Parathyroid adenoma (tissue), 2 donors: Measurements from ENCODE around the gene IFITM10.

Experiments used
- H2AFZ ChIP-seq: fragments of 300-600 bp; sonication (generic); one replicate; pipeline ENCODE4 v1.7.0; 2017; ENCODE audit warnings: antibody characterized with exemption, mild to moderate bottlenecking
- H3K27ac ChIP-seq: fragments of 300-600 bp; sonication (generic); one replicate; pipeline ENCODE4 v1.7.0; 2017
- H3K27me3 ChIP-seq: fragments of 300-600 bp; sonication (generic); one replicate; pipeline ENCODE4 v1.7.0; 2017; ENCODE audit warnings: low read length; ENCODE audit not compliant: control insufficient read depth, insufficient read depth
- H3K36me3 ChIP-seq: fragments of 300-600 bp; sonication (generic); one replicate; pipeline ENCODE4 v1.7.0; 2017; ENCODE audit warnings: low read length; ENCODE audit not compliant: control insufficient read depth, insufficient read depth
- H3K4me1 ChIP-seq: fragments of 300-600 bp; sonication (generic); one replicate; pipeline ENCODE4 v1.7.0; 2017; ENCODE audit warnings: control low read depth
- H3K4me2 ChIP-seq: fragments of 300-600 bp; sonication (generic); one replicate; pipeline ENCODE4 v1.7.0; 2017; ENCODE audit warnings: low read length
- H3K4me3 ChIP-seq: fragments of 300-600 bp; sonication (generic); one replicate; pipeline ENCODE4 v1.7.0; 2017; ENCODE audit warnings: low read depth, low read length
- H3K79me2 ChIP-seq: fragments of 300-600 bp; sonication (generic); one replicate; pipeline ENCODE4 v1.7.0; 2017; ENCODE audit warnings: control low read depth
- H3K9ac ChIP-seq: fragments of 300-600 bp; sonication (generic); one replicate; pipeline ENCODE4 v1.7.0; 2017; ENCODE audit warnings: mild to moderate bottlenecking
- H3K9me3 ChIP-seq: fragments of 300-600 bp; sonication (generic); one replicate; pipeline ENCODE4 v1.7.0; 2017; ENCODE audit warnings: low read length; ENCODE audit not compliant: control insufficient read depth
- TF ChIP-seq, protein P1 (sequence below): fragments of 300-600 bp; sonication (generic); IDR thresholded peaks from one replicate; pipeline ENCODE4 v1.7.0; 2017; ENCODE audit warnings: antibody characterized with exemption, mild to moderate bottlenecking
- donor health status: primary hyperparathyroidism.

Gene IFITM10

DNA sequence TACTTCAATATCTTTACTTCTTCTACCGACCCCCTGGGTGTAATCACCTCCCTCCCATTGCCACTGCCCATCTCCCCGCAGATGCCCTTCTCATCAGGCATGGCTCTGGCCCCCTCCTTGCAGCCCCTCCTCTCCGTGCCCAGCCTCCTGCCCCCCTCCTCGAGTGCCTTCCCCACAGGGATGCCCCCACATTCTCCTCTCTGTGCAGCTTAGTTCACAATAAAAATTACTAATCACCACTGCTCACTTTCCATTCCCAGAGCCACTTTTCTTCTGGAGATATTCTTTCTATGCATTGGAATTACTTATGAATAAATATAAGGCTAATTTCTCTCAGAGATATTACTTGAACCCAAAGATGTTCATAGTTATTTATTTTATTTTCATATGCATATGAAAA lies 22.1 kb downstream of the IFITM10 start:
- TF ChIP-seq, protein P1, sequence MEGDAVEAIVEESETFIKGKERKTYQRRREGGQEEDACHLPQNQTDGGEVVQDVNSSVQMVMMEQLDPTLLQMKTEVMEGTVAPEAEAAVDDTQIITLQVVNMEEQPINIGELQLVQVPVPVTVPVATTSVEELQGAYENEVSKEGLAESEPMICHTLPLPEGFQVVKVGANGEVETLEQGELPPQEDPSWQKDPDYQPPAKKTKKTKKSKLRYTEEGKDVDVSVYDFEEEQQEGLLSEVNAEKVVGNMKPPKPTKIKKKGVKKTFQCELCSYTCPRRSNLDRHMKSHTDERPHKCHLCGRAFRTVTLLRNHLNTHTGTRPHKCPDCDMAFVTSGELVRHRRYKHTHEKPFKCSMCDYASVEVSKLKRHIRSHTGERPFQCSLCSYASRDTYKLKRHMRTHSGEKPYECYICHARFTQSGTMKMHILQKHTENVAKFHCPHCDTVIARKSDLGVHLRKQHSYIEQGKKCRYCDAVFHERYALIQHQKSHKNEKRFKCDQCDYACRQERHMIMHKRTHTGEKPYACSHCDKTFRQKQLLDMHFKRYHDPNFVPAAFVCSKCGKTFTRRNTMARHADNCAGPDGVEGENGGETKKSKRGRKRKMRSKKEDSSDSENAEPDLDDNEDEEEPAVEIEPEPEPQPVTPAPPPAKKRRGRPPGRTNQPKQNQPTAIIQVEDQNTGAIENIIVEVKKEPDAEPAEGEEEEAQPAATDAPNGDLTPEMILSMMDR: no peak

DNA sequence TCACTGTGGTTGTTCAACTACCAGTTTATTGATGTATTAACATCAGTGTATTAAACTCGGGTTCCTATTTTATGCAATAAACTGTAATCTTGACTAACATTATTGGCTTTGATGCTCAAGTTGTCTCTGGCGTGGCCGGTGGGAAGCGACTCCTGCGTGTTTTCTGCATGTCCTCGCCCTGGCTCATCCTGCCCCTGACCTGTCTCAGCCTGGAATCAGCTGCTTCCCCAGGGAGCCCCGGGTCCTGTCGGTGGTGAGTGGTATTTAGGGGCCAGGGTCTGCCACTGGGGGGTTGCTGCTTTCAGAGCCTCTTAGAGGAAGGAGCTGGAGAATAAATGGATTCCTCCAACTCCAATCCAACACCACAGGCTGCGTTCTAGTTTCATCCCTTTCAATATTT lies 22.5 kb downstream of the IFITM10 start:
- H3K36me3 ChIP-seq: no peaks in the 10 kb centered on the region
- no peaks in the 10 kb centered on the region for H3K79me2 ChIP-seq
- H3K4me2 ChIP-seq: no peak overlapping the region
- H3K9me3 ChIP-seq: no peaks in the 10 kb centered on the region
- no peaks in the 10 kb centered on the region for H3K27me3 ChIP-seq
- H3K4me1 ChIP-seq: no peaks in the 10 kb centered on the region
- H2AFZ ChIP-seq: no peak overlapping the region
- no peak overlapping the region for H3K9ac ChIP-seq
- no peak overlapping the region for H3K4me3 ChIP-seq
- TF ChIP-seq, protein P1: no peak
- H3K27ac ChIP-seq: no peak overlapping the region

More for the DNA sequence above, 22.1 kb downstream of the IFITM10 start:
- Histone ChIP-seq H3K4me3 (no peak overlapping the region), H2AFZ (no peak overlapping the region), H3K9ac (no peak overlapping the region), H3K4me2 (no peak overlapping the region), H3K9me3 (no peaks in the 10 kb centered on the region), H3K36me3 (no peaks in the 10 kb centered on the region), H3K4me1 (no peaks in the 10 kb centered on the region), H3K27me3 (no peaks in the 10 kb centered on the region), H3K79me2 (no peaks in the 10 kb centered on the region), H3K27ac (no peak overlapping the region)

DNA sequence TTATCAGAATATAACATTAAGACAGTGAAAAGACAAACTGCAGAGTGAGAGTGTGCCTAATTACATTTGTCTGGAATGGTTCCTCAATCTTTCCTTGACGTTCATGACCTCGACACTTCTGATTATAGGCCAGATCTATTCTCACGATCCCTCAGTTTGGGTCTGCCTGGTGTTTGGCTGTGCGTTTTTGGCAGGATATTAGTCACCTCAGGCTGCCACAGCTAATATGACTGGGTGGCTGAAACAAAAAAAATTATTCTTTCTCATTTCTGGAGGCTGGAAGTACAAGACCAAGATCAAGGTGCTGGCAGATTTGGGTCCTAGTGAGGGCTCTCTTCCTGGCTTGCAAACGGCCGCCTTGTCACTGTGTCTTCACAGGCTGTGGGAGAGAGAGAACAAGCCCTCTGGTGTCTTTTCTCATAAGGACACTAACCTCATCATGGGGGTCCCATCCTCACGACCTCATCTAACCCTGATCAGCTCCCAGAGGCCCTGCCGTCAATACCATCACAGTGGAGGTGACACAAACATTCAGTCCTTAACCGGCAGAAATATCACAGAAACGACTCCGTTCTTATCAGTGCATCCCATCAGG lies 23.2 kb downstream of the IFITM10 start:
- Histone ChIP-seq H2AFZ (no peak overlapping the region), H3K4me2 (no peak overlapping the region), H3K4me1 (no peaks in the 10 kb centered on the region), H3K79me2 (no peaks in the 10 kb centered on the region), H3K4me3 (no peak overlapping the region), H3K36me3 (no peaks in the 10 kb centered on the region), H3K9me3 (no peaks in the 10 kb centered on the region), H3K9ac (no peak overlapping the region), H3K27me3 (no peaks in the 10 kb centered on the region), H3K27ac (no peak overlapping the region)
- TF ChIP-seq, protein P1: no peak

DNA sequence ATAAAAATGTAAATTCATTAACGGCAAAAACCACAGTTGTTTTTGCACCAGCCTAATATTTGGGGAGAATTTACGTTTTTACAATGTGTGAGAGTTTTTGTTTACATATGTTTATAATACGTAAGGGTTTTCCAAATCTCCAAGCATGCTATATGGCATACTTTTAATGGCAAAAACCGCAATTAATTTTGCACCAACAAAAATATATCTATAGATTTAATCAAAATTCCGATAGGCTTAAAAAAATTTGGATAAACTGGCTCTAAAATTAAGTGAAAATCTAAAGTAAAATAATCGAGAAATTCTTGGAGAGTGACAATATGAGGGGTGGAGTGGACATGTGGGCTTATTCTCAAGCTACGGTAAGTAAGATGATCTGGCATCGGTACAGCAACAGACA lies 30.6 kb downstream of the IFITM10 start:
- Histone ChIP-seq H3K4me3 (no peak overlapping the region), H3K79me2 (no peaks in the 10 kb centered on the region), H3K9me3 (no peaks in the 10 kb centered on the region), H3K4me1 (no peaks in the 10 kb centered on the region), H3K9ac (no peak overlapping the region), H3K36me3 (no peaks in the 10 kb centered on the region), H3K27ac (no peak overlapping the region), H2AFZ (no peak overlapping the region), H3K4me2 (no peak overlapping the region), H3K27me3 (no peaks in the 10 kb centered on the region)
- TF ChIP-seq, protein P1: no peak

DNA sequence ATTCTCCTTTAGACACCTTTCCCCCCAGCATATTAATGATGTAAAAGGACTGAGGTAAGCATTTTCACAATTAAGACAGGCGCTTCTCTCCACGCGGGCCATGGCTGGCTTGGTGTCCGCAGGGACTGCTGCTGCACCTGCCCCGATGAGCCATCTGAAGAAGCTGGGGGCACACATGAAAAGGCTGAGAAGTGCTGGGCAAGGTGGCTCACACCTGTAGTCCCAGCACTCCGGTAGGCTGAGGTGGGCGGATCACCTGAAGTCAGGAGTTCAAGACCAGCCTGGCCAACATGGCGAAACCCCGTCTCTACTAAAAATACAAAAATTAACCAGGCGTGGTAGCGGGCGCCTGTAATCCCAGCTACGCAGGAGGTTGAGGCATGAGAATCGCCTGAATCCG lies 32.1 kb downstream of the IFITM10 start:
- Histone ChIP-seq H3K4me1 (no peaks in the 10 kb centered on the region), H3K9ac (no peak overlapping the region), H3K36me3 (no peaks in the 10 kb centered on the region), H3K27ac (no peak overlapping the region), H3K9me3 (no peaks in the 10 kb centered on the region), H3K4me3 (no peak overlapping the region), H3K79me2 (no peaks in the 10 kb centered on the region), H2AFZ (no peak overlapping the region), H3K4me2 (no peak overlapping the region), H3K27me3 (no peaks in the 10 kb centered on the region)
- TF ChIP-seq, protein P1: no peak
